Prostate gland (tissue), 2 donors: ENCODE data around the gene GUCY2D.

Experiments used
- POLR2A ChIP-seq: fragments of 450-650 bp; IDR thresholded peaks from one replicate; pipeline ENCODE4 v1.6.1; 2016; ENCODE audit warnings: antibody characterized with exemption, mild to moderate bottlenecking
- TF ChIP-seq, protein P1 (sequence below), 4 experiments: fragments of 200-600 bp in 2 of 4; fragments of 450-650 bp in 2 of 4; sonication (generic) in 2 of 4; IDR thresholded peaks; 1 replicate in 3 of 4; 2 replicates in 1 of 4; pipeline ENCODE4 v1.5.1; 2016 to 2019; ENCODE audit warnings: antibody characterized with exemption in 4 of 4, mild to moderate bottlenecking in 2 of 4, moderate library complexity in 2 of 4

DNA sequence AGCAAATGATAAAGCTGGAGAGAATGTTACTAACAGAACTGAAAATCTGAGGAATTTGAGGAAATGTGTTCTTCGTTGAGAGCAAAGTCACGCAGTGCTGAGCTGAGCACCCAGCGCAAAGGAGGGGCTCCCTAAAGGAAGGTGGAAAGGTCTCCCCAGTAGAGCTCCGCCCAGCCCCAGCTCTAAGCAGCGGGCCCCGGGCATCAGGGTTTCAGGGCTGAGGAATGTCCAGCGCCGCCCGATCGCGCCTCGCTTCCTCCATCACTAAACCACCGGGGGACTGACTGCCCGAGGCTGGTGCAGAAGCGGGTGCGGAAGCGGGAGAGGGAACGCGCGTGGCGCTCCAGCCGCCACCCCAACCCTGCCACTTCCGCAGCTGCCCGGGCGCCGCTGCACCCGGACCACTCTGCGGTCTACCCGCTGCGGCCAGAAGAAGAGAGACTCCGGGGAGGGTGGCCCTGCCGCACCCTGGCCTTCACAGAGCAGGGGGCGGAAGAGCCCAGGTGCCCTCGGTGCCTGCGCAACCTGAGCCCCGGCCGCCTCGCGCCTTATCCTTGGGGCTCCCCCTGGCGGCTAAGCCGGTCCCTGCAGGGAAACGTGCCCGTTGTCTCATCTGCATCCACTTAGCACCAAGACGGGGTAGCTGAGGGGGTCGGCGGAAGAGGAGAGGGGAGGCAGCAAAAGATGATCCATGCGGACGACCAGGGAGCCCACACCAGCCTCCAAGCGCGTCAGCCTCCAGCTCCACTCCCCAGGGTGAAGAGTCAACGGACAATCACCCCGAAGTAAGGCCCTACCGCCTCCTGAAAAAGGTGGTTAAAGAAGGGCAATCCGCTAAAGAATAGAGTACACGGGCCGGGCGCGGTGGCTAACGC is 12.4 kb upstream of the GUCY2D start:
- TF ChIP-seq, protein P1, sequence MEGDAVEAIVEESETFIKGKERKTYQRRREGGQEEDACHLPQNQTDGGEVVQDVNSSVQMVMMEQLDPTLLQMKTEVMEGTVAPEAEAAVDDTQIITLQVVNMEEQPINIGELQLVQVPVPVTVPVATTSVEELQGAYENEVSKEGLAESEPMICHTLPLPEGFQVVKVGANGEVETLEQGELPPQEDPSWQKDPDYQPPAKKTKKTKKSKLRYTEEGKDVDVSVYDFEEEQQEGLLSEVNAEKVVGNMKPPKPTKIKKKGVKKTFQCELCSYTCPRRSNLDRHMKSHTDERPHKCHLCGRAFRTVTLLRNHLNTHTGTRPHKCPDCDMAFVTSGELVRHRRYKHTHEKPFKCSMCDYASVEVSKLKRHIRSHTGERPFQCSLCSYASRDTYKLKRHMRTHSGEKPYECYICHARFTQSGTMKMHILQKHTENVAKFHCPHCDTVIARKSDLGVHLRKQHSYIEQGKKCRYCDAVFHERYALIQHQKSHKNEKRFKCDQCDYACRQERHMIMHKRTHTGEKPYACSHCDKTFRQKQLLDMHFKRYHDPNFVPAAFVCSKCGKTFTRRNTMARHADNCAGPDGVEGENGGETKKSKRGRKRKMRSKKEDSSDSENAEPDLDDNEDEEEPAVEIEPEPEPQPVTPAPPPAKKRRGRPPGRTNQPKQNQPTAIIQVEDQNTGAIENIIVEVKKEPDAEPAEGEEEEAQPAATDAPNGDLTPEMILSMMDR (IDR thresholded peaks at IDR 0.05) = peak; percentile 94 to 98 (median 97)
- no peak for TF ChIP-seq POLR2A
